GM12878 (cell line): ENCODE data around the gene RAPGEF1. TPM values are rescaled to one million over a fixed set of nuclear protein-coding genes. Genes with fewer than 3 reads are reported as not detected.

Experiments used
- BACH1 ChIP-seq: fragments of 450-650 bp; IDR thresholded peaks from 2 replicates; pipeline ENCODE4 v1.6.1; 2017; ENCODE audit warnings: mild to moderate bottlenecking, borderline replicate concordance
- BCL11A ChIP-seq: IDR thresholded peaks from 2 replicates; pipeline ENCODE4 v1.6.1; 2011; ENCODE audit warnings: low read depth, low read length
- BHLHE40 ChIP-seq, 2 experiments: fragments of 450-650 bp in 1 of 2; IDR thresholded peaks; 2 replicates each; pipeline ENCODE4 v1.6.1; 2011 to 2017; ENCODE audit warnings: low read depth in 2 of 2, borderline replicate concordance in 1 of 2, improper control_type of control experiment in 1 of 2, low read length in 1 of 2, mild to moderate bottlenecking in 1 of 2
- CBFB ChIP-seq: IDR thresholded peaks from 2 replicates; pipeline ENCODE4 v1.6.1; 2016; ENCODE audit warnings: antibody characterized with exemption, low read depth
- CREM ChIP-seq: IDR thresholded peaks from 2 replicates; pipeline ENCODE4 v1.6.1; 2014; ENCODE audit warnings: antibody characterized with exemption, low read depth
- CTCF ChIP-seq, 3 experiments: IDR thresholded peaks in 2 of 3; conservative IDR thresholded peaks in 1 of 3; 2 replicates each; pipeline ENCODE4 v1.5.1; 2011; ENCODE audit warnings: low read depth in 3 of 3, low read length in 3 of 3, mild to moderate bottlenecking in 3 of 3, control low read depth in 2 of 3, moderate library complexity in 2 of 3, inconsistent platforms in 1 of 3, mixed read lengths in 1 of 3; ENCODE audit not compliant: control insufficient read depth in 2 of 3, insufficient read depth in 1 of 3; ENCODE audit errors: extremely low read depth in 1 of 3
- DPF2 ChIP-seq: fragments of 450-650 bp; IDR thresholded peaks from 2 replicates; pipeline ENCODE4 v1.6.1; 2017; ENCODE audit warnings: mild to moderate bottlenecking
- E2F4 ChIP-seq: IDR thresholded peaks from 2 replicates; pipeline ENCODE4 v1.6.1; 2012; ENCODE audit warnings: low read depth, low read length, improper control_type of control experiment
- EED ChIP-seq: sonication (generic); IDR thresholded peaks from 2 replicates; pipeline ENCODE4 v1.6.1; 2016; ENCODE audit warnings: antibody characterized with exemption, low read depth
- EZH2 ChIP-seq: IDR thresholded peaks from 2 replicates; pipeline ENCODE4 v1.6.1; 2012; ENCODE audit warnings: low read depth, mild to moderate bottlenecking, control low read depth, inconsistent platforms, low read length, borderline replicate concordance; ENCODE audit not compliant: control insufficient read depth
- IKZF1 ChIP-seq: fragments of 450-650 bp; conservative IDR thresholded peaks from 2 replicates; pipeline ENCODE4 v1.6.1; 2017; ENCODE audit warnings: antibody characterized with exemption, mild to moderate bottlenecking
- JUNB ChIP-seq: IDR thresholded peaks from 2 replicates; pipeline ENCODE4 v1.6.1; 2016; ENCODE audit warnings: antibody characterized with exemption, mild to moderate bottlenecking
- MEF2A ChIP-seq: IDR thresholded peaks from 2 replicates; pipeline ENCODE4 v1.6.1; 2011; ENCODE audit warnings: low read depth, mild to moderate bottlenecking, low read length, moderate library complexity; ENCODE audit not compliant: insufficient read depth
- MTA2 ChIP-seq: fragments of 450-650 bp; IDR thresholded peaks from 2 replicates; pipeline ENCODE4 v1.6.1; 2016; ENCODE audit warnings: low read depth, mild to moderate bottlenecking, moderate library complexity
- MYB ChIP-seq: fragments of 150-350 bp; IDR thresholded peaks from 2 replicates; pipeline ENCODE4 v1.6.1; 2014; ENCODE audit warnings: mild to moderate bottlenecking, low read depth, low read length, borderline replicate concordance
- MYC ChIP-seq: IDR thresholded peaks from 2 replicates; pipeline ENCODE4 v1.6.1; 2011; ENCODE audit warnings: mild to moderate bottlenecking, low read length, moderate library complexity, inconsistent platforms; ENCODE audit not compliant: insufficient read depth, insufficient replicate concordance, insufficient read length, severe bottlenecking
- PAX5 ChIP-seq: IDR thresholded peaks from 2 replicates; pipeline ENCODE4 v1.6.1; 2011; ENCODE audit warnings: low read depth, low read length, borderline replicate concordance
- PKNOX1 ChIP-seq: fragments of 450-650 bp; IDR thresholded peaks from 2 replicates; pipeline ENCODE4 v1.6.1; 2016; ENCODE audit warnings: mild to moderate bottlenecking
- POLR2AphosphoS2 ChIP-seq: IDR thresholded peaks from 2 replicates; pipeline ENCODE4 v1.6.1; 2011; ENCODE audit warnings: low read depth, mild to moderate bottlenecking, low read length, improper control_type of control experiment, moderate library complexity
- POLR2AphosphoS5 ChIP-seq: IDR thresholded peaks from 2 replicates; pipeline ENCODE4 v1.6.1; 2011; ENCODE audit warnings: mild to moderate bottlenecking, low read length, inconsistent platforms
- RAD21 ChIP-seq: IDR thresholded peaks from 2 replicates; pipeline ENCODE4 v1.6.1; 2011; ENCODE audit warnings: mild to moderate bottlenecking, low read depth, low read length, moderate library complexity; ENCODE audit not compliant: insufficient read depth
- SIN3A ChIP-seq: IDR thresholded peaks from 2 replicates; pipeline ENCODE4 v1.6.1; 2012; ENCODE audit warnings: low read depth, low read length, improper control_type of control experiment
- SMC3 ChIP-seq: IDR thresholded peaks from 2 replicates; pipeline ENCODE4 v1.6.1; 2011; ENCODE audit warnings: low read length, improper control_type of control experiment, borderline replicate concordance
- SUPT20H ChIP-seq: IDR thresholded peaks from 2 replicates; pipeline ENCODE4 v1.6.1; 2011; ENCODE audit warnings: low read depth, mild to moderate bottlenecking, low read length, moderate library complexity, borderline replicate concordance; ENCODE audit not compliant: control insufficient read depth
- TCF3 ChIP-seq: IDR thresholded peaks from 2 replicates; pipeline ENCODE4 v1.6.1; 2012; ENCODE audit warnings: low read depth, mild to moderate bottlenecking, low read length, borderline replicate concordance; ENCODE audit not compliant: insufficient read depth
- ZNF24 ChIP-seq: fragments of 450-650 bp; IDR thresholded peaks from 2 replicates; pipeline ENCODE4 v1.6.1; 2017; ENCODE audit warnings: antibody characterized with exemption, mild to moderate bottlenecking
- polyA plus RNA-seq, 11 experiments: library from polyadenylated mRNA; depleted of rRNA in 4 of 11; unstranded in 6 of 11; stranded (reverse) in 5 of 11; fragments of >200 nt; fragmentation: Nextera tagmentation in 4 of 11; fragmentation: Illumina TruSeq in 1 of 11; extraction: Ambion mirVana in 4 of 11; extraction: Trizol in 1 of 11; gene quantifications; 1 replicate in 1 of 11; 2 replicates in 10 of 11; pipeline versions ENCODE4 v1.2.1 to v1.2.3, GENCODE V29; 2011 to 2016; ENCODE audit warnings: inconsistent platforms in 2 of 11, missing spikeins in 2 of 11, low read depth in 1 of 11
- total RNA-seq, 4 experiments: library from RNA; depleted of rRNA in 3 of 4; stranded (reverse); fragments of >200 nt in 3 of 4; fragmentation: Illumina TruSeq in 1 of 4; extraction: Trizol in 1 of 4; gene quantifications; 2 replicates each; pipeline versions ENCODE4 v1.2.1 to v1.2.3, GENCODE V29; 2013 to 2021

The RAPGEF1 gene
- total and polyA plus RNA-seq, 10 of the 15 experiments (the other 5 are each of a cell fraction or from before 2014, with no cell fraction given), result 0.42 to 113 (median 45.9) TPM

GRCh38 chr9:131678499-131679111 is 61.3 kb downstream of the RAPGEF1 start (continued):
- TF ChIP-seq CBFB (peak; percentile 66; the same call in 1 of the 2 replicates), MYB (peak; percentile 39; the same call in 1 of the 2 replicates), POLR2AphosphoS2 (peak; percentile 64; the same call in 1 of the 2 replicates), JUNB (peak; percentile 67), E2F4 (no peak), CREM (peak; percentile 71), SUPT20H (no peak), MTA2 (peak; percentile 63; the same call in 1 of the 2 replicates), MYC (no peak), DPF2 (peak; percentile 75), TCF3 (0 out of 2 replicates have a peak, but pooled peaks have one; percentile 52), BACH1 (no peak; the same call in 1 of the 2 replicates), EZH2 (no peak), RAD21 (peak; percentile 25; the same call in 1 of the 2 replicates), PAX5 (peak; percentile 75; the same call in 1 of the 2 replicates), BCL11A (peak; percentile 68), BHLHE40 (IDR thresholded peaks at IDR 0.05; ENCODE audit: borderline replicate concordance in 1 of 2, low read depth in 2 of 2, low read length in 1 of 2) (peak; percentile 81 to 92), ZNF24 (0 out of 2 replicates have a peak, but pooled peaks have one; percentile 10), SMC3 (peak; percentile 12; the same call in 1 of the 2 replicates), EED (peak; percentile 62; the same call in 1 of the 2 replicates), CTCF (IDR thresholded peaks at IDR 0.05 in 2 of 3, conservative IDR thresholded peaks at IDR 0.05 in 1 of 3; ENCODE audit: control insufficient read depth in 2 of 3, extremely low read depth in 1 of 3, insufficient read depth in 1 of 3, low read depth in 3 of 3, low read length in 3 of 3) (no peak), SIN3A (no peak), POLR2AphosphoS5 (peak; percentile 74; the same call in 1 of the 2 replicates), PKNOX1 (peak; percentile 83), IKZF1 (peak; percentile 61), MEF2A (peak; percentile 97)
